BLaER1 treated with 17β-estradiol and CSF1 and Interleukin-3, amounts not matched to agents 10 nM and 100 nM (cell line): ENCODE measurements around the gene SPDEF.

ENCODE experiments used
- H3K27ac ChIP-seq, 11 experiments: shearing (Covaris generic); formaldehyde crosslinking; 2 replicates each; pipeline ENCODE4 v1.8.1; 2022
- H3K27me3 ChIP-seq, 11 experiments: shearing (Covaris generic); formaldehyde crosslinking; 2 replicates each; pipeline ENCODE4 v1.8.1; 2022
- H3K36me3 ChIP-seq, 11 experiments: shearing (Covaris generic); formaldehyde crosslinking; 2 replicates each; pipeline ENCODE4 v1.8.1; 2022
- H3K4me1 ChIP-seq, 10 experiments: shearing (Covaris generic); formaldehyde crosslinking; 2 replicates each; pipeline ENCODE4 v1.8.1; 2022
- H3K4me2 ChIP-seq, 11 experiments: shearing (Covaris generic); formaldehyde crosslinking; 2 replicates each; pipeline ENCODE4 v1.8.1; 2022
- H3K4me3 ChIP-seq, 10 experiments: shearing (Covaris generic); formaldehyde crosslinking; 2 replicates each; pipeline ENCODE4 v1.8.1; 2022
- H3K9ac ChIP-seq, 11 experiments: shearing (Covaris generic); formaldehyde crosslinking; 2 replicates each; pipeline ENCODE4 v1.8.1; 2022
- H3K9me3 ChIP-seq, 11 experiments: shearing (Covaris generic); formaldehyde crosslinking; replicated peaks in 1 of 11; 2 replicates each; pipeline ENCODE4 v1.8.1; 2022
- H4K20me1 ChIP-seq, 11 experiments: shearing (Covaris generic); formaldehyde crosslinking; 2 replicates each; pipeline ENCODE4 v1.8.1; 2022
- Cebpa-rat ChIP-seq, 11 experiments: shearing (Covaris generic); IDR thresholded peaks; 2 replicates each; pipeline ENCODE4 v1.8.1; 2022

SPDEF gene

GRCh38 chr6:34518669-34519365, 37.3 kb downstream of the SPDEF start:
- no peak overlapping the region for H3K4me3 ChIP-seq

GRCh38 chr6:34517966-34518365, 38.2 kb downstream of the SPDEF start:
- Histone ChIP-seq H3K9me3 (no peaks in the 10 kb centered on the region), H3K9ac (no peak overlapping the region), H3K36me3 (no peaks in the 10 kb centered on the region), H4K20me1 (no peaks in the 10 kb centered on the region; a peak in 1 of 22 replicates), H3K27me3 (no peaks in the 10 kb centered on the region), H3K27ac (no peak overlapping the region), H3K4me2 (no peak overlapping the region), H3K4me3 (no peak overlapping the region), H3K4me1 (peaks cover 0 to 6% (median 0%) of the 10 kb centered on the region in 10 experiments; a peak in 2 of 20 replicates)
- TF ChIP-seq Cebpa-rat (IDR thresholded peaks at IDR 0.05): no peak

More at GRCh38 chr6:34518669-34519365, 37.3 kb downstream of the SPDEF start:
- TF ChIP-seq Cebpa-rat (IDR thresholded peaks at IDR 0.05): no peak
- H3K9me3 ChIP-seq: no peaks in the 10 kb centered on the region
- H3K4me2 ChIP-seq: no peak overlapping the region
- H3K4me1 ChIP-seq: peaks cover 0 to 6% (median 0%) of the 10 kb centered on the region in 10 experiments; a peak in 2 of 20 replicates
- no peak overlapping the region for H3K9ac ChIP-seq
- no peaks in the 10 kb centered on the region; a peak in 1 of 22 replicates for H4K20me1 ChIP-seq
- no peak overlapping the region for H3K27ac ChIP-seq
- no peaks in the 10 kb centered on the region for H3K36me3 ChIP-seq
- no peaks in the 10 kb centered on the region for H3K27me3 ChIP-seq

- H3K27me3 ChIP-seq: no peaks in the 10 kb centered on the region
- H4K20me1 ChIP-seq: no peaks in the 10 kb centered on the region; a peak in 1 of 22 replicates
- H3K4me1 ChIP-seq: peaks cover 0 to 6% (median 0%) of the 10 kb centered on the region in 10 experiments; a peak in 2 of 20 replicates
- no peak overlapping the region for H3K9ac ChIP-seq
- H3K27ac ChIP-seq: no peak overlapping the region
- H3K36me3 ChIP-seq: no peaks in the 10 kb centered on the region
- no peak overlapping the region for H3K4me2 ChIP-seq
- H3K4me3 ChIP-seq: no peak overlapping the region
- H3K9me3 ChIP-seq: no peaks in the 10 kb centered on the region
- TF ChIP-seq Cebpa-rat (IDR thresholded peaks at IDR 0.05): no peak
Observed at GRCh38 chr6:34517461-34517881, 38.7 kb downstream of the SPDEF start.

- Histone ChIP-seq H3K27ac (no peak overlapping the region), H4K20me1 (no peaks in the 10 kb centered on the region; a peak in 1 of 22 replicates), H3K4me3 (no peak overlapping the region), H3K4me2 (no peak overlapping the region), H3K36me3 (no peaks in the 10 kb centered on the region), H3K4me1 (peaks cover 0 to 6% (median 0%) of the 10 kb centered on the region in 10 experiments; a peak in 2 of 20 replicates), H3K9ac (no peak overlapping the region), H3K27me3 (no peaks in the 10 kb centered on the region), H3K9me3 (no peaks in the 10 kb centered on the region)
- no peak for TF ChIP-seq Cebpa-rat (IDR thresholded peaks at IDR 0.05)
Observed at GRCh38 chr6:34516391-34517324, 39.5 kb downstream of the SPDEF start.

- no peak overlapping the region for H3K27ac ChIP-seq
- H3K9ac ChIP-seq: no peak overlapping the region
- no peak for TF ChIP-seq Cebpa-rat (IDR thresholded peaks at IDR 0.05)
- no peaks in the 10 kb centered on the region for H3K27me3 ChIP-seq
- H3K9me3 ChIP-seq: no peaks in the 10 kb centered on the region
- H3K36me3 ChIP-seq: no peaks in the 10 kb centered on the region
- H3K4me1 ChIP-seq: peaks cover 0 to 6% (median 0%) of the 10 kb centered on the region in 10 experiments; a peak in 2 of 20 replicates
- no peaks in the 10 kb centered on the region; a peak in 1 of 22 replicates for H4K20me1 ChIP-seq
- 0 out of 22 replicates have a peak overlapping the region, but pooled peaks of 1 of the 11 experiments have one; percentile 4 for H3K4me2 ChIP-seq
- no peak overlapping the region for H3K4me3 ChIP-seq
Observed at GRCh38 chr6:34515473-34516387, 40.4 kb downstream of the SPDEF start.

- H3K36me3 ChIP-seq: no peaks in the 10 kb centered on the region
Observed at GRCh38 chr6:34514593-34515472, 41.3 kb downstream of the SPDEF start.

GRCh38 chr6:34514112-34514511, 42.0 kb downstream of the SPDEF start:
- Histone ChIP-seq H3K9me3 (peaks cover 4 to 14% (median 11%) of the 10 kb centered on the region in 11 experiments; a peak in 17 of 22 replicates), H3K4me2 (no peak overlapping the region)

More at GRCh38 chr6:34514593-34515472, 41.3 kb downstream of the SPDEF start:
- H3K9me3 ChIP-seq: peaks cover 0 to 7% (median 4%) of the 10 kb centered on the region in 11 experiments; a peak in 14 of 22 replicates
- 0 out of 22 replicates have a peak overlapping the region, but pooled peaks of 1 of the 11 experiments have one; percentile 4 for H3K4me2 ChIP-seq
- no peak overlapping the region for H3K27ac ChIP-seq
- no peaks in the 10 kb centered on the region; a peak in 1 of 22 replicates for H4K20me1 ChIP-seq
- no peak for TF ChIP-seq Cebpa-rat (IDR thresholded peaks at IDR 0.05)
- H3K4me1 ChIP-seq: peaks cover 0 to 6% (median 0%) of the 10 kb centered on the region in 10 experiments; a peak in 2 of 20 replicates
- no peak overlapping the region for H3K9ac ChIP-seq
- H3K4me3 ChIP-seq: no peak overlapping the region
- no peaks in the 10 kb centered on the region for H3K27me3 ChIP-seq

More at GRCh38 chr6:34514112-34514511, 42.0 kb downstream of the SPDEF start:
- Histone ChIP-seq H3K4me1 (peaks cover 0 to 6% (median 0%) of the 10 kb centered on the region in 10 experiments; a peak in 2 of 20 replicates), H3K27me3 (no peaks in the 10 kb centered on the region), H3K36me3 (no peaks in the 10 kb centered on the region), H3K4me3 (no peak overlapping the region), H3K9ac (no peak overlapping the region), H4K20me1 (no peaks in the 10 kb centered on the region; a peak in 1 of 22 replicates), H3K27ac (no peak overlapping the region)
- TF ChIP-seq Cebpa-rat (IDR thresholded peaks at IDR 0.05): no peak
